Adrenal gland (tissue), 5 donors: Measurements from ENCODE around the gene RASA4B.

Experiments used
- POLR2A ChIP-seq, 2 donors: fragments of 450-650 bp; IDR thresholded peaks; one replicate each; pipeline ENCODE4 v1.6.1; 2017; ENCODE audit warnings: antibody characterized with exemption in 2 of 2, mild to moderate bottlenecking in 2 of 2, moderate library complexity in 1 of 2
- TF ChIP-seq, protein P1 (sequence below), 6 experiments: fragments of 450-650 bp in 4 of 6; fragments of 200-600 bp in 2 of 6; sonication (generic) in 1 of 6; IDR thresholded peaks; 1 replicate in 5 of 6; 2 replicates in 1 of 6; pipeline versions ENCODE4 v1.5.1 to v1.8.0; 2016 to 2021; ENCODE audit warnings: antibody characterized with exemption in 6 of 6, mild to moderate bottlenecking in 2 of 6, moderate library complexity in 1 of 6
- donor health status: DM: no; HTN: no; CAD: no.

DNA sequence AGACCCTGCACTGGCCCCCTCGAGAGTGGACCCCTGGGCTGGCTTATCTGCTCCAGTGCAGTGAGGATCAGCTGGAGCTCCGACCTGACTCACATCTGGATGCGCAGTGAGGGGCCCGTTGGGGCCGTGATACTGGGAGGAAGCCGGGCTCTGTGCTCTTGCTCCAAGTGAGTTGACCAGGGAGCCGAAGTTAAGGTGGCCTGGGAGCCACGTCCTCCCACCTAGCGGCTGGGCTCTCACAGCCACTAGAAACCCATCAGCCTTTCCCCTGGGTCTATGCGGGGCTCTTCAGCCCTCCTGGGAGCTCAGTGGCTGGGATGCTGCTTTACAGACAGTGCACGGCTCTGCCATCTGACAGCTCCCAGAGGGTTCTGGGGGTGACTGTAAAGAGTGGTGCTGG is 62.0 kb downstream of the RASA4B start:
- TF ChIP-seq, protein P1, sequence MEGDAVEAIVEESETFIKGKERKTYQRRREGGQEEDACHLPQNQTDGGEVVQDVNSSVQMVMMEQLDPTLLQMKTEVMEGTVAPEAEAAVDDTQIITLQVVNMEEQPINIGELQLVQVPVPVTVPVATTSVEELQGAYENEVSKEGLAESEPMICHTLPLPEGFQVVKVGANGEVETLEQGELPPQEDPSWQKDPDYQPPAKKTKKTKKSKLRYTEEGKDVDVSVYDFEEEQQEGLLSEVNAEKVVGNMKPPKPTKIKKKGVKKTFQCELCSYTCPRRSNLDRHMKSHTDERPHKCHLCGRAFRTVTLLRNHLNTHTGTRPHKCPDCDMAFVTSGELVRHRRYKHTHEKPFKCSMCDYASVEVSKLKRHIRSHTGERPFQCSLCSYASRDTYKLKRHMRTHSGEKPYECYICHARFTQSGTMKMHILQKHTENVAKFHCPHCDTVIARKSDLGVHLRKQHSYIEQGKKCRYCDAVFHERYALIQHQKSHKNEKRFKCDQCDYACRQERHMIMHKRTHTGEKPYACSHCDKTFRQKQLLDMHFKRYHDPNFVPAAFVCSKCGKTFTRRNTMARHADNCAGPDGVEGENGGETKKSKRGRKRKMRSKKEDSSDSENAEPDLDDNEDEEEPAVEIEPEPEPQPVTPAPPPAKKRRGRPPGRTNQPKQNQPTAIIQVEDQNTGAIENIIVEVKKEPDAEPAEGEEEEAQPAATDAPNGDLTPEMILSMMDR (IDR thresholded peaks at IDR 0.05) = no peak
- no peak for TF ChIP-seq POLR2A (IDR thresholded peaks at IDR 0.05)
